ENCODE data around the gene DRD4.
A peak's percentile ranks its signal among the peaks of the same experiment; 100 is the strongest.

Gene DRD4

GRCh38 chr11:608791-609251 is 28.2 kb upstream of the DRD4 start:
- no peak for TF ChIP-seq CTCF (IDR thresholded peaks at IDR 0.05; ENCODE audit: low read depth, low read length)
- no peak overlapping the region for H3K4me3 ChIP-seq (replicated peaks in 1 of 2; ENCODE audit: low read depth in 2 of 2, low read length in 2 of 2)
- DNase-seq (ENCODE audit: low read depth in 2 of 2) = no peak

GRCh38 chr11:609341-609811 is 27.7 kb upstream of the DRD4 start:
- H3K4me3 ChIP-seq (replicated peaks in 1 of 2; ENCODE audit: low read depth in 2 of 2, low read length in 2 of 2) = no peak overlapping the region
- no peak for TF ChIP-seq CTCF (IDR thresholded peaks at IDR 0.05; ENCODE audit: low read depth, low read length)
- no peak for DNase-seq (ENCODE audit: low read depth in 2 of 2)

- no peak for TF ChIP-seq CTCF (IDR thresholded peaks at IDR 0.05; ENCODE audit: low read depth, low read length)
- DNase-seq (ENCODE audit: low read depth in 2 of 2) = no peak
- H3K4me3 ChIP-seq (replicated peaks in 1 of 2; ENCODE audit: low read depth in 2 of 2, low read length in 2 of 2) = no peak overlapping the region
Measured at GRCh38 chr11:610146-610801, 26.8 kb upstream of the DRD4 start.

- TF ChIP-seq CTCF (IDR thresholded peaks at IDR 0.05; ENCODE audit: low read depth, low read length) = no peak
- no peak for DNase-seq (ENCODE audit: low read depth in 2 of 2)
- H3K4me3 ChIP-seq (replicated peaks in 1 of 2; ENCODE audit: low read depth in 2 of 2, low read length in 2 of 2) = no peak overlapping the region
Measured at GRCh38 chr11:611001-611996, 25.8 kb upstream of the DRD4 start.

GRCh38 chr11:612201-612960 is 24.7 kb upstream of the DRD4 start:
- peak; percentile 22 to 27 for DNase-seq (ENCODE audit: low read depth in 2 of 2)
- TF ChIP-seq CTCF (IDR thresholded peaks at IDR 0.05; ENCODE audit: low read depth, low read length) = peak; percentile 39
- H3K4me3 ChIP-seq (replicated peaks in 1 of 2; ENCODE audit: low read depth in 2 of 2, low read length in 2 of 2) = no peak overlapping the region

- DNase-seq (ENCODE audit: low read depth in 2 of 2) = no peak
- no peak overlapping the region for H3K4me3 ChIP-seq (replicated peaks in 1 of 2; ENCODE audit: low read depth in 2 of 2, low read length in 2 of 2)
Measured at GRCh38 chr11:612961-613300, 24.1 kb upstream of the DRD4 start.

More at GRCh38 chr11:612961-613300, 24.1 kb upstream of the DRD4 start:
- TF ChIP-seq CTCF (IDR thresholded peaks at IDR 0.05; ENCODE audit: low read depth, low read length) = no peak
